ENCODE data around the gene TOR1AIP1.
"Not testable (repeated sequence)": the region's sequence is repeated elsewhere in the genome, so short reads cannot be mapped to it uniquely, and the experiment has no call there.

Gene TOR1AIP1

DNA sequence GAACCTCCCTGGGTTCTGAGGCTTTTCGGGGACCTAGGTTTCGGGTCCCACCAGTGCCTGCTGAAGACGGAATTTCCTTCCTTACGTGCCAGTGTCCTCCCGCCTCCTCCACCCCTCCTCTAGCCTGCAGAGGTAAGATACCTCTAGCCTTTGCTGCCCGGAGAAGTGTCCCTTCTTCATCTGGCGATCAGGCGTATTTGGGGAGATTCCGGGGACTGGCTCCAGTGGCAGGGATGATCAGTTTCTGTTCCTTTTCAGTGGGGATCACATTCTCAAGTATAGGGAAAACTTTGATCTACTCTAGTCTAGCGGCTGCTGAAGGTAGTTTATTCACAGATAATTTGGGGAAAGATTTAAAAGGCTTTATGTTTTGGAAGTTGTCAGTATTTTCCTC is 73.2 kb downstream of the TOR1AIP1 start:
- no peaks in the 10 kb centered on the region for H3K9me3 ChIP-seq (ENCODE audit: severe bottlenecking)
- TF ChIP-seq, protein P1, sequence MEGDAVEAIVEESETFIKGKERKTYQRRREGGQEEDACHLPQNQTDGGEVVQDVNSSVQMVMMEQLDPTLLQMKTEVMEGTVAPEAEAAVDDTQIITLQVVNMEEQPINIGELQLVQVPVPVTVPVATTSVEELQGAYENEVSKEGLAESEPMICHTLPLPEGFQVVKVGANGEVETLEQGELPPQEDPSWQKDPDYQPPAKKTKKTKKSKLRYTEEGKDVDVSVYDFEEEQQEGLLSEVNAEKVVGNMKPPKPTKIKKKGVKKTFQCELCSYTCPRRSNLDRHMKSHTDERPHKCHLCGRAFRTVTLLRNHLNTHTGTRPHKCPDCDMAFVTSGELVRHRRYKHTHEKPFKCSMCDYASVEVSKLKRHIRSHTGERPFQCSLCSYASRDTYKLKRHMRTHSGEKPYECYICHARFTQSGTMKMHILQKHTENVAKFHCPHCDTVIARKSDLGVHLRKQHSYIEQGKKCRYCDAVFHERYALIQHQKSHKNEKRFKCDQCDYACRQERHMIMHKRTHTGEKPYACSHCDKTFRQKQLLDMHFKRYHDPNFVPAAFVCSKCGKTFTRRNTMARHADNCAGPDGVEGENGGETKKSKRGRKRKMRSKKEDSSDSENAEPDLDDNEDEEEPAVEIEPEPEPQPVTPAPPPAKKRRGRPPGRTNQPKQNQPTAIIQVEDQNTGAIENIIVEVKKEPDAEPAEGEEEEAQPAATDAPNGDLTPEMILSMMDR (IDR thresholded peaks at IDR 0.05; ENCODE audit: low read depth, low read length) = no peak
- DNase-seq = peak; percentile 53

DNA sequence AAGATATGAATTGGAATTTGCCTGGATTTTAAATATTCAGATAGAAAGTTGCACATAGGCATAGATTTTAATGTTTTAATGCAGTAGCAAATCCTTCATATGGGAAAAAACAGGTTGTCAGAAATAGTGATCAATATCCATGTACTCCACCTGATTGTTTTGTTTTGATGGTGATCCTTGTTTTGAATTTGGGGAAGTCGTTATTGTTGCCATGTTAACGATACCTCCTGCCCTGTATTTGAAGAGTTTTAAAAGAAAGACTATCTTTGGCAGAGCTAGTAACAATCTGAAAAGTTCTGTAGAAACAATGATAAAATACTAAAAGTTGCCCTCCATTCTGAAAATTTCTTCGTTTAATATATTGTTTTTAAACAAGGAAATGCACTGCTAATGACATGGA is 73.6 kb downstream of the TOR1AIP1 start:
- DNase-seq = no peak
- Histone ChIP-seq H3K9me3 (ENCODE audit: severe bottlenecking) (no peaks in the 10 kb centered on the region), H3K4me3 (ENCODE audit: low read depth, low read length) (peak overlapping the region; percentile 99), H3K27me3 (ENCODE audit: insufficient read depth, low read depth, severe bottlenecking) (no peaks in the 10 kb centered on the region), H3K36me3 (peaks cover 5% of the 10 kb centered on the region), H3K27ac (no peak overlapping the region; the same call in 1 of the 2 replicates)
- TF ChIP-seq, protein P1 (IDR thresholded peaks at IDR 0.05; ENCODE audit: low read depth, low read length) = no peak

More for the DNA sequence above, 73.2 kb downstream of the TOR1AIP1 start:
- H3K36me3 ChIP-seq = peaks cover 5% of the 10 kb centered on the region
- no peaks in the 10 kb centered on the region for H3K27me3 ChIP-seq (ENCODE audit: insufficient read depth, low read depth, severe bottlenecking)
- peak overlapping the region; percentile 95 for H3K27ac ChIP-seq
- H3K4me3 ChIP-seq (ENCODE audit: low read depth, low read length) = peak overlapping the region; percentile 99

DNA sequence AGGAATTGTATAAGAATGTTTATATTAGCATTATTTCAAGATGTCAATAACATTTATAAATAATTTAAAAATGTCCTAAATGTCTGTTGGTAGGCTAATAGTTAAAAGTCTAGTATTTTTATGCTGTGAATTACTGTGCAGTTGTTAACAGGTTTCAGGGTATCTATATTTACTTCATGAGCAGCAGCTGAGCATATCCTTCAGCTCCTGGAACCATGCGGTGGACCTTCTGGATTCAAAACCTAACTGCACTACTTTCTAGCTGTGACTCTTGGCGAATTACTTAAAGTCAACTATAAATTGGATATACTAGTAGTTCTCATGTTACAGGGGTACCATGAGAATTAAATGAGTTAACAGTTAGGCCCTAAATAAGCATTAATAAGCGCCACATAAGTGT is 76.3 kb downstream of the TOR1AIP1 start:
- Histone ChIP-seq H3K27ac (no peak overlapping the region), H3K9me3 (ENCODE audit: severe bottlenecking) (no peaks in the 10 kb centered on the region), H3K27me3 (ENCODE audit: insufficient read depth, low read depth, severe bottlenecking) (no peaks in the 10 kb centered on the region), H3K36me3 (peaks cover 11% of the 10 kb centered on the region), H3K4me3 (ENCODE audit: low read depth, low read length) (no peak overlapping the region)
- TF ChIP-seq, protein P1 (IDR thresholded peaks at IDR 0.05; ENCODE audit: low read depth, low read length) = no peak
- no peak for DNase-seq

DNA sequence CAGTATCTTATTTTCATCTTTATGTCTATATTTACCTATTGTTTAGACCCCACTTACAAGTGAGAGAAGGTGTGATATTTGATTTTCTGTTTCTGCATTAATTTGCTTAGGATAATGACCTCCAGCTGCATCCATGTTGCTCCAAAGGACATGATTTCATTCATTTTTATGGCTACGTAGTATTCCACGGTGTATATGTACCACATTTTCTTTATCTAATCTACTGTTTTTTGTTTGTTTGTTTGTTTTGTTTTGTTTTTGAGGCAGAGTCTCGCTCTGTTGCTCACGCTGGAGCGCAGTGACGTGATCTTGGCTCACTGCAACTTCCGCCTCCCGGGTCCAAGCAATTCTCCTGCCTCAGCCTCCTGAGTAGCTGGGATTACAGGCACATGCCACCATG is 80.1 kb downstream of the TOR1AIP1 start:
- not testable (repeated sequence) for H3K27ac ChIP-seq; DNase-seq; H3K36me3 ChIP-seq; H3K9me3 ChIP-seq (ENCODE audit: severe bottlenecking); H3K27me3 ChIP-seq (ENCODE audit: insufficient read depth, low read depth, severe bottlenecking); H3K4me3 ChIP-seq (ENCODE audit: low read depth, low read length)

DNA sequence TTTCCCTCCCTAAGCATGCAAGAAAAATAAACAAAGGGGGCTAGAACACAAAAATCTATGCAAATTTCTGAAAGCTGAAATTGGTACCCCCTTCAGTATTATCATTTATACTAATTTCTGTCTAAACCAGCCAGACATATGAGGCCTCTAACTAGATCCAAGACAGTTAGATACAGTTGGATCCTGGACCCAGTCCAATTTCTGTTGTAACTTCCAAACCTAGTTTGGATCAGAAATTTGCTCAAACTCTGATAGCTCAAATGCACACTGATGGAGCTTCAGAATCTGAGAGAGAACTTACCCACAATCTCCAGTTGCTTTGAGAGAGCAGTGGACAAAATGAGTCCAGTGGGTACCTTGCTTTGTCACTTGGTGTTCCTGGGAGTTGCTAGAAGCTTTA is 84.5 kb downstream of the TOR1AIP1 start:
- no peak for DNase-seq
- Histone ChIP-seq H3K27ac (no peak overlapping the region), H3K9me3 (ENCODE audit: severe bottlenecking) (no peaks in the 10 kb centered on the region), H3K4me3 (ENCODE audit: low read depth, low read length) (no peak overlapping the region), H3K27me3 (ENCODE audit: insufficient read depth, low read depth, severe bottlenecking) (no peaks in the 10 kb centered on the region), H3K36me3 (peaks cover 11% of the 10 kb centered on the region; the same call in 1 of the 2 replicates)
- TF ChIP-seq, protein P1 (IDR thresholded peaks at IDR 0.05; ENCODE audit: low read depth, low read length) = no peak

DNA sequence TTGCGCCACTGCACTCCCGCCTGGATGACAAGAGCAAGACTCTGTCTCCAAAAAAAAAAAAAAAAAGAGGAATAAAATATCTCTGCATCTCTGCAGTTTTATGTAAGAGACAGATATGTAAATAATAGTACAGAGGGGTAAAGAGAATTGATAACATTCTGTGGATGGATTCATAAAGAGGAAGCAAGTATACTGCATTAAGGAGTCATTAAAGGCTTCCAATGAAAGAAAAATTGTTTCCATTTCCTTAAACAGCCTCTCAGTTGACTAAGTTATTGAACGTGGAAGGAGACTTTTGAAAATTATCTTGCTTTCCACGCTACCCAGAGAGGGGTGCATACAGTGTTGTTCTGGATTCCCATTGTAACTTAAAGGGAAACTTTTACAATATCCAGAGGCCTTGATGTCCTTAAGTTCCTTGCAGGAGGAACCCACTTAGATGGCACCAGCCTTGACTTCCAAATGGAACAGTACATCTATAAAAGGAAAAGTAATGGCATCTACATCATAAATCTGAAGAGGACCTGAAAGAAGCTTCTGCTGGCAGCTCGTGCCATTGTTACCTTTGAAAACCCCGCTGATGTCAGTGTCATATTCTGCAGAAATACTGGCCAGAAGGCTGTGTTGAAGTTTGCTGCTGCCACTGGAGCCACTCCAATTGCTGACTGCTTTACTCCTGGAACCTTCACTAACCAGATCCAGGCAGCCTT is 86.4 kb downstream of the TOR1AIP1 start:
- Histone ChIP-seq H3K36me3 (peaks cover 6% of the 10 kb centered on the region; the same call in 1 of the 2 replicates), H3K4me3 (ENCODE audit: low read depth, low read length) (no peak overlapping the region), H3K27ac (no peak overlapping the region), H3K9me3 (ENCODE audit: severe bottlenecking) (no peaks in the 10 kb centered on the region), H3K27me3 (ENCODE audit: insufficient read depth, low read depth, severe bottlenecking) (no peaks in the 10 kb centered on the region)
- DNase-seq = no peak
- TF ChIP-seq, protein P1 (IDR thresholded peaks at IDR 0.05; ENCODE audit: low read depth, low read length) = no peak
